AG09309 (cell line): ENCODE results near the gene SEZ6L.

Experiments used
- DNase-seq: peaks from one replicate; pipeline ENCODE4 v3.0.0-alpha.2; 2010; ENCODE audit warnings: low read depth
- H3K4me3 ChIP-seq: 2 replicates; pipeline ENCODE4 v1.5.1; 2011; ENCODE audit warnings: mild to moderate bottlenecking, low read depth, low read length, moderate library complexity; ENCODE audit not compliant: control insufficient read depth
- TF ChIP-seq, protein P1 (sequence below): IDR thresholded peaks from 2 replicates; pipeline ENCODE4 v1.5.1; 2011; ENCODE audit warnings: mild to moderate bottlenecking, low read depth, low read length, inconsistent platforms; ENCODE audit not compliant: insufficient read depth, control insufficient read depth; ENCODE audit errors: missing control alignments

SEZ6L gene

DNA sequence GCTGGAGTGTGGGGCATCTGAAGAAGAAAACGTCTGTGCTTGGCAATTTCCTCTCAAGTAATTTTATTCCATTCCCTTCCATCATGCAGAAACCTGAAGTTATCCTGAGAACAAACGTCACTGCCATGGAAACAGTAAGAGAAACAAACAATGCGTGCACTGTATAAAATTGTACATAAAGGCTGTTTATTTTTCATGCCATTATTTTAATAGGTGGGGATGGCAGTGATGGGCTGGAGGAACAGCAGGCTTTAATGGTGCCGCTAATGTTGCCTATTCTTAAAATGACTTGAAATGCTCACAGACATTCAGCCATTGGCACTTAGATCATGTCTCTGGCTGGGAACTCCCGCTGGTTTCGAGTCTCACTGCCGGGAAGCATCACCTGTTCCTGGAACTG lies 7.5 kb upstream of the SEZ6L start:
- DNase-seq: no peak
- H3K4me3 ChIP-seq: no peak overlapping the region
- TF ChIP-seq, protein P1, sequence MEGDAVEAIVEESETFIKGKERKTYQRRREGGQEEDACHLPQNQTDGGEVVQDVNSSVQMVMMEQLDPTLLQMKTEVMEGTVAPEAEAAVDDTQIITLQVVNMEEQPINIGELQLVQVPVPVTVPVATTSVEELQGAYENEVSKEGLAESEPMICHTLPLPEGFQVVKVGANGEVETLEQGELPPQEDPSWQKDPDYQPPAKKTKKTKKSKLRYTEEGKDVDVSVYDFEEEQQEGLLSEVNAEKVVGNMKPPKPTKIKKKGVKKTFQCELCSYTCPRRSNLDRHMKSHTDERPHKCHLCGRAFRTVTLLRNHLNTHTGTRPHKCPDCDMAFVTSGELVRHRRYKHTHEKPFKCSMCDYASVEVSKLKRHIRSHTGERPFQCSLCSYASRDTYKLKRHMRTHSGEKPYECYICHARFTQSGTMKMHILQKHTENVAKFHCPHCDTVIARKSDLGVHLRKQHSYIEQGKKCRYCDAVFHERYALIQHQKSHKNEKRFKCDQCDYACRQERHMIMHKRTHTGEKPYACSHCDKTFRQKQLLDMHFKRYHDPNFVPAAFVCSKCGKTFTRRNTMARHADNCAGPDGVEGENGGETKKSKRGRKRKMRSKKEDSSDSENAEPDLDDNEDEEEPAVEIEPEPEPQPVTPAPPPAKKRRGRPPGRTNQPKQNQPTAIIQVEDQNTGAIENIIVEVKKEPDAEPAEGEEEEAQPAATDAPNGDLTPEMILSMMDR: no peak

DNA sequence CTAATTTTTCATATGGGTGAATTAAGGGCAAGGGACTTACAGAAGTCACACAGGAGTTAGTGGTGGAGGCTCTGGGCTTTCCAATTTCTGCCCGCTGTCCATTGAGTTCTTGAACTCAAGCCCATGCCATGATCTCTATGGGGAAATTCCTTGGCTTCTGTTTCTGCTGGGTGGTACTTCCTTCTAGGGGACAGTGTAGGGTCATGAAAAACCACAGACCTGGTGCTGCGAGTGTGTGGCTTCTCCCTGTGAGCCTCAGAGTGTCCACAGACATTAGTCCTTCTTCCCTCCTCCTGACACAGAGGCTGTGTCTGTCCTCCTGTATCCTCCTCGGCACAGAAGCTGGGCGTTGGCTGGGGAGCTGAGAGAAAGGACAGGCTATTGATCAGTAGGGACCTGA lies 6.3 kb upstream of the SEZ6L start:
- no peak overlapping the region for H3K4me3 ChIP-seq
- TF ChIP-seq, protein P1: no peak

DNA sequence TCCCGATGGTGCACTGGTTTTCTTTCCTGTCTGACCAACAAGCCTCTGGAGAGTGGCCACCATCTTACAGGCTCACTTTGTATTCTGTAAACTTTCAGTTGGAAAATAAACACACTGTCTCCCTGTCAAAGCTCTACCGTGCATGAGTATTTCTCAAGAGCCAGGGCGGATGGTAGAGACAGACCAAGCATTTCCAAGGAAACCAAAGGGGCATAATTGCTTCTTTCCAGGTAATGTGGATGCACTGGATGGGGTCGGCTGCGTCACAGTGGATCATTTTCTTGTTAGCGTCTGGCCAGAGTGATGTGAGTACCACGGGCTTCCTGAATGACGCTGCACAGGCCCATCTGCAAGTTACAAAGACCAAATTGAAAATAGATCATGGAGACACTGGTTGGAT lies 5.1 kb upstream of the SEZ6L start:
- TF ChIP-seq, protein P1: no peak
- H3K4me3 ChIP-seq: no peak overlapping the region
- DNase-seq: no peak

More for the DNA sequence above, 6.3 kb upstream of the SEZ6L start:
- no peak for DNase-seq

DNA sequence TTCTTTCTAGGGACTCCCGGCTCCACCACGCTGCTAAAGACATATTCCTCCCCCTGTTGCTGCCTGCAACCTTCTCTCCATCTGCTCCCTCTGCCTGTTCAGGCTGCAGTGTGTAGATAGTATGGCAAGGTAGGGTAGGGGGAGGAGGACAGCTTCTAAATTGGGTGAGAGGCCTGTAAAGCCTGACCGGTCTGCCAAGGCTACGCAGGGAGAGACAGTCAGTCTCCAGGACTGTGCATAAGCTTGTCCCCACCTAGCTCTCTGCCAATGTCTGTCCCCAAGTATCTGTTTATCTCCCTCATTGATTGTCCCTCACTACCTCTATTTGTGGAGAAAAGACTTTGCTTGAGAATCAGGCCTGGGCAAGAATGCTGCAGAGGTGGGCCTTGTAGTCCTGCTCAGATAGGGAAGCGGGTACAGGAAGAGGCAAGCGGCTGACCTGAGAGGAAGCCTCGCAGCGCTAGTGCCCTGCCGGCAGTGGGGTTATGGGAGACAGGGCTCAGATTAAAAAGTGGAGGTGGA lies 871 bp upstream of the SEZ6L start:
- TF ChIP-seq, protein P1: no peak
- no peak overlapping the region for H3K4me3 ChIP-seq
- DNase-seq: no peak

DNA sequence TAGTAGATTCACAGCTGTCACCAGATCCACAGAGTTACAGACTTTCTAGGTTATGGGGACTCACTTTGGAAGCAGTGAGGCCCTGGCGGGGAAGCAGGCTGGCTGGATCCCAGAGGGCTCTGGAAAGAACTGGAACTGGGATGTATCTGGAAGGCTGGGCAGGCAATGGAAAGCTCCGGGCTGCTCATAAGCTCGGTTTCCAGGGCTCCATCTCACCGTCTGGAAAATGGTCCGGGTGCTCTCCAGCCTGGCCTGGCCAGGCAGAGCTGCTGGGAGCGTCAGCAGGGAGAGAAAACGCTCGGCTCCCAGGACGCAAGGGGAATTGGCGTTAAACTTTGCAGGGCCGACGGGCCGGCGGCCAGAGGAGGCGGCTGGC lies 335 bp upstream of the SEZ6L start:
- TF ChIP-seq, protein P1: no peak
- H3K4me3 ChIP-seq: no peak overlapping the region
- DNase-seq: no peak

DNA sequence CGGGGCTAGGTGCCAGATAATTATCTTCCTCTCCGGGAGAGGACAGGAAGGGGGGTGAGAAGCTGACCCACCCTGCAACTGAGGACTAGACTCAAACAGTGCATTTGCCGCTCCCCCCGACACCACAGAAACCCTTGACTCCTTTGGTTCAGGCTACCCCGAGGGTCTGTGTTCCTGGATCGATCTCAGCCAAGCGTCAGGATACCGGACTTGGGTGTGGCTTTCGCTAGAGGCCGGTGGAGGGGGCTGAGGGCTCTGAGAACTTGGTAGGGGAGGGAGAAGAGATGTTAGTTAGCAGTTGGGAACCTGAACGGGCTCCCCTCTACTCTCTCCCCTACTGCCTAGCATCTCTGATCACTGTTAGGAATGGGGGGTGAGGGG lies 840 bp downstream of the SEZ6L start:
- no peak overlapping the region for H3K4me3 ChIP-seq
- no peak for DNase-seq
- TF ChIP-seq, protein P1: no peak
